ENCODE data around the gene HDAC4.

The HDAC4 gene

DNA sequence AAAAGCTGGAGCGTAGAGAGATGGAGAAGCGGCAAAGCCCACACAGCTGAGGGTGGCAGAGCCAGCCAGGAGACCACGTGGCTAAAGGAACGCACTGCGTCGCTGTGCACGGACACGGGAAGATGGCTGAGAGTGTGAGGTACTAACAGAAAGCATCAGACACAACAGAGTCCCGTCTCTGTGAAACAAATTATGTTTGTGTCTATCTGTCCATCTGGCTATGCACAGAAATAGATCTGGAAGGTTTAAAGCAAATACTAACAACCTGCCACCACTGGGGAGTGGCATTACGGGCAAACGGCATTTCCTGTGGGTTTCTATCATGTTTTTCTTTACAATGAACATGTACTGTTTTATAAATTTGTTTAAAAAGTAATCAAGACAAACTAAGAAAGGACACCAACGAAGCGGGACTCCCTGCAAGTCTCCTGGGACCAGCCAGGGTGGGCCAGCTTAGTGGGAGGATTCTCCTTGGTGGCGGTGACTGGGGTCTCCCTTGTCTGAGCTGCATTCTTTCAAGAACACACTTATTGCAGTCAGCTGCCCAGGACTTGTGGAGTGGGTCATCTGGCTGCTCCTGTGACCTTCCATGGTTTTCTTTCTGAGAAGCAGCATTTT lies 290.8 kb downstream of the HDAC4 start:
- no peak for DNase-seq (ENCODE audit: low read depth in 2 of 2)

GRCh38 chr2:239109041-239109927 lies 291.5 kb downstream of the HDAC4 start:
- no peak for DNase-seq (ENCODE audit: low read depth in 2 of 2)

- no peak for DNase-seq (ENCODE audit: low read depth in 2 of 2)
These were observed 292.4 kb downstream of the HDAC4 start for GRCh38 chr2:239108459-239108858.

DNA sequence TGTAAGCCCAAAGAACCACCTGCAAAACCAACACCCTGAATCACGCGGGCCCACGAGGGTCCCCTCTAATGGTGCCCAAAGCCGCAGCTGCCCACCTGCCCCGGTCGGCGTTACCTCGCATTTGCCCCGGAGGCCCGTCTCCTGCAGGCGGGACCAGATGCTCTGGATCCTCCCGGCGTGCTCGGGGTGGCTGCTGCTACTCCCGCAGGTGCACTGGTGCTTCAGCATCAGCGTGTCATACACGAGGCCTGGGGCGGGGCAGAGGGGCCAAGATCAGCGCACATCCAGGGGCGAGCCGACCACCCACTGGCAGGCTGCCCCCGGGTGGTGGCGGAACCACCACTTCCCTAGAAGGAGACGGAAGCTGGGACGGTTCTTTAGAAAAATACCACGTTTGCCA lies 292.9 kb downstream of the HDAC4 start:
- no peak for DNase-seq (ENCODE audit: low read depth in 2 of 2)

DNA sequence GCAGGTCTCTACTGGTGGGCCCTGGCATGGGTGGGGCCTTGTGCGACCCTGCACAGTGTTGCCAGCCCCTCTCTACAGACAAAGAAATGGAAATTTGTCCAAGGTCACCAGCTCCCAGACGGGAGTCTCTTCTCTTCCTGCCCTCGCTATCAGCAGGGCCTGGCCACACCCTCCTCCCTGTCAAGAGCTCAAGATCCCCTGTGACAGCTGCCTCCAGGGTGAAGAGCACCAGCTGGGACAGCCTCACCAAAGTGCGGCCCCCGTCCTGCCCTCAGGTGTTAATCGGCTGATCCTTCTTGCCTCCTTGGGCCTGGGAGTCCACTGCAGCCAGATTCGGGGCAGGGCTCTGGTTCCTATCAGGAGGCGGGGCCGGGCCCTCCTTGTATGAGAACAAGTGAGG lies 293.9 kb downstream of the HDAC4 start:
- DNase-seq (ENCODE audit: low read depth in 2 of 2): no peak

DNA sequence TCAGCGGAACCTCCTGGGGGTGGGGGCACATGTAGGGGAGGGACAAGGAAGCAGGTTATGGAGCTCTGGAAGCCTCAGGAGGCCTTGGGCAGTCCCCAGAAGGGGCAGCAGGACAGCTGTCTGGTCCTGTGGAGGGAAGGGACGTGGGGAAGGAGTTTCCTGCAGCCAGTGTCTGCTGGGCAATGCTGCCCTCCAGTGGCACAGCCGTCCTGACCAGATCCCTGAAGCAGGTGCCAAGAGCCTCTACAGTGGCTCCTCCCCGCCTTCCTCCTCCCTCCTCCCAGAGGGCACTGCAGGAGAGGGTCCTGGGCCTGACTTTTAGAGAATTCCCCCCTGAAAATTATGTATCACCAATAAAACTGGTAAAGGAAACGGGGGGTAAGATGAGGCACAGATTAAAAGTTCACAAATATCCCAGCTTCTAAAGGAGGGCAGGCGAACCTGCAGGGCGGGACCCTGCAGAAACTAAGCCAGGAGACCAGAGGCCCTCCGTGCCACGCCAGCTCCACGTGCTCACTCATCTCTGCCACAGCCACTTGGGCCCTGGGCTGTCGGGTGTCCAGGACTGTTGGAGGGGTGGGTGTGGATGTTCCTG lies 294.4 kb downstream of the HDAC4 start:
- DNase-seq (ENCODE audit: low read depth in 2 of 2): no peak

DNA sequence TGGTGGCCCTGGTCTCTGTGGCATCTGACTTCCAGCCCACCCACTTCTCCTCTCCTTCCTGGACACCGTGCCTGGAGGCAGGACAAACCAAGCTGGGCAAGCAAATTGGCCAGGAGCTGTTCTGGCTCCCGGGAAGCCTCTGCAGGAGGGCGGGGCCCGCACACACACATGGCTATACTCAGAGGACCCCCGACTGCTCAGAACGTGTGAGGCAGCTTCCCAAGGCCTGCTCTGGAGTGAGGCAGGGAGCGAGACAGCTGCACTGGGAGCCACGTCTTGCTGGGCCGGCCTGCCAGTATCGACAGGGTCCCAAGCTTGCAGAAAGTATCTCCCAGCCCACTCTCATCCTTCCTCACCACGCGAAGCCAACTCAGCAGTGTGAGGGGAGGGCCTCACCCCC lies 295.6 kb downstream of the HDAC4 start:
- DNase-seq (ENCODE audit: low read depth in 2 of 2): no peak

DNA sequence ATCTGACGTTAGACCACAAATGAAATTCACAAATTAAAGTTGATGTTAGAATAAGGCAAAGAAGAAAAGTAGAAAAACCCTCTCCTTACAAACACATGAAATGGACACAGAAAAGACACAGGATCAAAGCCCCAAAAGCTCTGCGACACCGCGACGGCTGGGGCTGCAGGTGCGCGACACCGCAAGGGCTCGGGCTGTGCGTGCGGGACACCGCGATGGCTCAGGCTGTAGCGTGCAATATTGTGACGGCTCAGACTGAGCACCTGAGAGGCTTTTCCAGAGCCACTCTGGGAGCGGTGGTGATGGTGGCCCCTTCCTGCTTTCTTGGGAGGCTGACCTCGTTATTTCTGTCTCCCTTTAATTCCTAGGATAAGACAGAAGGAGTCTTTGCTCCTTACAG lies 296.0 kb downstream of the HDAC4 start:
- DNase-seq (ENCODE audit: low read depth in 2 of 2): no peak

GRCh38 chr2:239103125-239104098 lies 297.4 kb downstream of the HDAC4 start:
- DNase-seq (ENCODE audit: low read depth in 2 of 2): no peak

DNA sequence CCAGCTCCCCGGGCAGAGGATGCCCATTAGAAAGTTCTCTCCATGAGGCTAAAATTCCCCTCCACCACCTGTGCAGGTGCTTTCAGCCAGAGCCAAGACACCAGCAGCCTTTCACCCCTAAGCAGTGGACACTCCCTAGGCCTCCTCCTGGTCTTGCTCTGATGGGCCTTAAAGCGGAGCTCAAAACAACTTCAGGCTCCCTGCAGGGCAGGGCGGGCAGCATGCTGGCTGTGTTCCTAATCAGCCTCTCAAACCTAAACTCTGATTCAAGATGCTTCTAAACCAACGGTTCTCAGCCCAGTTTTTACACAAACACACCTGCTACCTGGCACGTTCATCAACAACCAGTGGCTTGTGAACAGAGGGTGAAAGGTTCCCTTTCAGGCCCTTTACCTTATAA lies 298.6 kb downstream of the HDAC4 start:
- no peak for DNase-seq (ENCODE audit: low read depth in 2 of 2)

GRCh38 chr2:239101807-239102206 lies 299.0 kb downstream of the HDAC4 start:
- no peak for DNase-seq (ENCODE audit: low read depth in 2 of 2)

- no peak for DNase-seq (ENCODE audit: low read depth in 2 of 2)
These were observed 299.7 kb downstream of the HDAC4 start for GRCh38 chr2:239101071-239101470.

GRCh38 chr2:239099474-239099873 lies 301.3 kb downstream of the HDAC4 start:
- DNase-seq (ENCODE audit: low read depth in 2 of 2): no peak

- DNase-seq (ENCODE audit: low read depth in 2 of 2): no peak
These were observed 302.4 kb downstream of the HDAC4 start for GRCh38 chr2:239098288-239098970.

- DNase-seq (ENCODE audit: low read depth in 2 of 2): no peak
These were observed 303.5 kb downstream of the HDAC4 start for GRCh38 chr2:239097428-239097696.

DNA sequence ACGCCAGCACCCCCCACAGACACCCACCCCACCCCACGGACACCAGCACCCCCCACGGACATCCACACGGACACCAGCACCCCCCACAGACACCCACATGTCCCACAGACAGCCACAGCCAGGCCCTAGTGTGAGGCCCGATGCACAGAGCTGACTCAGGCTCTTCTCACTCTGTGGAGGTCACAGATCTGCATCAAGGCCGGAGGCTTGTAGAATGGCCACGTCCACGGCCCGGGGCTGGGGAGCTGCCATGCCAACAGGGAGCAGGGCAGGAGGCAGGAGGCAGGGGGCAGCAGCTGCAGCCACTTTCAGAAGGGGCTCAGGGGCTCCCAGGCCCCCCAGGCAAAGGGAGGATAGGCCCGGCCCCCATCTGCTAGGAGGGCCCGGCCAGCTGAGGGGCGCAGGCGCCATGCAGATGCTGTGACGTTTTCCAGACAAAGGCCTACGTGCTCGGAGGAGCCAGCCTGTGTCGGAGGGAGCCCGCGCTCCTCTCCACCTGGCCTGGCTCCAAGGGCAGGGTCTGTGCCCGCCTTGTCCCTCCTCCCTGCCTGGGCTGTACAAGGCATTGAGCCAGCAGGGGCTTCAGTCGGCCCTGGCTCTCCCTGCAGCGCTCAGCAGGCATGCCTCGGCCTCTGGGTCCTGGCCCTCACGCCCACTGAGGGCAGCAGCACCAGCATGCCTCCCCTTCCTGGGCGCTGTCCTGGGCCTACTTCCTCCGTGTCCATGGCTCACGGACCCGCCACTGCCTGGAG lies 304.0 kb downstream of the HDAC4 start:
- no peak for DNase-seq (ENCODE audit: low read depth in 2 of 2)

DNA sequence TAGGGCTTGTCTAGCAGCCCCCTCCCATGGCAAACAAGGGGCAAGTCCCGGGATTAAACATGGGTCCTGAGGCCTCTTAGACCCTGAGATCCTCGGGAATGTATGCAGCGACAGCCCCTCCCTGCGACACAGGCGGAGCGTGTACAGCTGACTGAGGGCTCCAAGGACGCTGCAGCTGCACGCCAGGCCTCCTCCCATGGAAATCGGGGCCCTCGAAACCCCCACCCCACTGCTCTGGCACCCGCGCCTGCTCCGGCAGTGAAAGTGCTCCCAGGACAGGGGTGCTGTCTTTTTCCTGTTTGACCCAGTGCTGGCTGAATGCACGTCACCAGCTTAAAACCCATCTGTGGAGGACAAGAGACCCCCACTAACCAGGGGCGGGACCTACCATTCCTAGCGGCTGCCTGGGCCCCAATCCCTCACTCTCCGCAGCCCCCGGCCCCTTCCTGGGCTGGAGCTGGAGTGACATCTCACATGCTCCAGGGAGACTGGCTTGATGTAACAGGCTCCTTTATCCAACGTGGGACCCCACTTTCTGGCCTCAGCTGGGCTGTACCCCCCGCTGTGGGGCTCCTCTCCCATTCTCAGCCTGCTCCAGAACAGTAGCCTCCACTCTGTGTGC lies 305.2 kb downstream of the HDAC4 start:
- DNase-seq (ENCODE audit: low read depth in 2 of 2): no peak

DNA sequence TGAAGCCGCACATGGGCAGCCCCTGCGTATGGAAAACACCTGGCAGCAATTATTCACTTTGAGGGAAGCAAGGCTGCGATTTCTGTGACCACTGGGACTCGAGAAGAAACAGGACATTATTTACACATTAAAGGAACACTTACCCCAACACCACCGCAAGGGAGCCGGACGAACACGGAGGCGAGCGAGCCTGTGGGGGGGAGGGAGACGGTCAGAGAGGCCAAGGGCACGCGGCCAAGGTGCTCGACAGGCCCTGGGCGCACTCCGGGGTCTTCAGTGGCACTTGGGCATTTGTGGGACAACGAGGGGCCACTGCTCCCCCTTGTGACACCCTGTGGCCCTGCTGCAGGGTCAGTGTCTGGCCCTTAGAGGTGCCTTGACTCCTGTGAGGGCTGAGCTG lies 306.0 kb downstream of the HDAC4 start:
- no peak for DNase-seq (ENCODE audit: low read depth in 2 of 2)

DNA sequence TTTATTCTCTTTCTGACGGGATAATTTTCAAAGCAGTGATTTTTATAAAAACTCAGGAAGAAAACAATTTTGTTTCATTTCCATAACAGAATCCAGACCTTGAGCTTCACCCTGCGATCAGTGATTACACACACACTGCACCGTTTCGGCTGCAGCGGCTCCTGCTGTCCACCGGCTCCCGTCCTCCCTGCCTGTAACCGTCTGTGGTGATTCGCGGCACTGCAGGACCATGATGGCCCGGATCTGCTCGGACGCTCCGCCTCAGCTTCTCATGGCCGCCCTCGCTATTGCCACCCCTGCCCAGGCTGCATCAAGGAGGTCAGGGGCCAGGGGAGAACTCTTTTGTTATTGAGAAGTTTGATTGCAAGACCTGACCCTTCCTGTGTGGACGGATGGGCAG lies 306.9 kb downstream of the HDAC4 start:
- DNase-seq (ENCODE audit: low read depth in 2 of 2): no peak

GRCh38 chr2:239093542-239093941 lies 307.3 kb downstream of the HDAC4 start:
- DNase-seq (ENCODE audit: low read depth in 2 of 2): no peak
